MV-4-11 (cell line): ENCODE measurements around the gene ATP1A3.

Experiments used
- DNase-seq: peaks from one replicate; lab custom pipeline; 2025; lab: John Stamatoyannopoulos, UW

The ATP1A3 gene

GRCh38 chr19:41928754-41929535, 65.1 kb downstream of the ATP1A3 start:
- DNase-seq, result peak; percentile 74

DNA sequence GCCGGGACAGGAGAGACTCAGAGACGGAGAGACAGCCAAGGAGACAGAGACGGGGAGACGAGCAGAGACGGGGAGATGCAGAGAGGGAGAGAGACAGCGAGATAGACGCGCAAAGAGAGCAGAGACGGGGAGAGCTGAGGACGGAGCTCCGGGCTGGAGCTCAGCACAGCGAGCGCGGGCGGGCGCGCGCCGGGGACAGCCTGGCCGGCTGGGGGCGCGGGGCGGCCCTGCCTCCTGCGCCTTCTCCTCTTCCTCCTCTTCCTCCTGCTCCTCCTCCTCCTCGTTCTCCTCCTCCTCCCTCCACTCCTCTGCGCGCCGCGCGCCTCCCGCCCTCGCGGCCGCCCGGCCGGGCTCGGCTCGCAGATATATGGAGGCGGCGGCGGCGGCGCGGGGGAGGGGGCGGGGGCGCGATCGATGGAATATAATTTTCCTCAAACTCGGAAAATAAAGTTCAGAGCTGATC, 65.8 kb downstream of the ATP1A3 start, which contains the start of gene ERFL:
Gene ERFL, minus strand, starts transcription at position 229 of the 463 bp plus-strand sequence. CDS start 15,530 bp downstream, outside the sequence.
- peak; percentile 44 for DNase-seq

DNA sequence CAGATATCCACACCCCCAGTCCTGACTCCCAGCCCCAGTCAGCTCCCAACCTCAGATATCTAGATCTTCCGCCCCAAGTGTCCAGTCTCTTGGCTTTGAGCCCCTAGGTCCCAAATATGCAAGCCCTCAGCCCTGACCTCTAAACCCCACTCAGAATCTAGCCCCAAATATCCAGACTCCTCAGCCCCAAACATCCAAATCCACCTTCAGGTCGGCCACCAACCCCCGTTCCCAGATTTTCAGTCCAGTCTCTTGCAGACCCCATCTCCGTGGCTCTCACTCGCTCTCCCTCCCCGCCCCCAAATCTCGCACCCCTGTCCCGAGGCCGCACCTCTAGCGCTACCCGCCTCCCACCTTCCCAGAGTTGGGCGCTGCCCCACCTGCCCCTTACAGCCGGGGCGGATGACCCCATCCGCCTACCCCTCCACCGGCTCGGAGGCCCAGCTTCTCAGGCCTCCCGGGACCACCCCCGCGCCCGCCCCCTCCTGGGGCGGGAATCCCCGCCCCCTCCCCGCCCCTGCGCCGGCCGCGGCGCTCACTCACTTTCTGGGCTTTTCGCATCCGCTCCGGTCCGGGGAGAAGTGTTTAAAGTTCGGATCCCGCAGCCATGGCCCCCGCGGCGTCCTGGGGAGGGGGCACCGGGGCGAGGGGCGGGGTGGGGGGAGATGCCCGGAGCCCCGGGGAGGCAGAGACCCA, 66.4 kb downstream of the ATP1A3 start:
- DNase-seq, result no peak

DNA sequence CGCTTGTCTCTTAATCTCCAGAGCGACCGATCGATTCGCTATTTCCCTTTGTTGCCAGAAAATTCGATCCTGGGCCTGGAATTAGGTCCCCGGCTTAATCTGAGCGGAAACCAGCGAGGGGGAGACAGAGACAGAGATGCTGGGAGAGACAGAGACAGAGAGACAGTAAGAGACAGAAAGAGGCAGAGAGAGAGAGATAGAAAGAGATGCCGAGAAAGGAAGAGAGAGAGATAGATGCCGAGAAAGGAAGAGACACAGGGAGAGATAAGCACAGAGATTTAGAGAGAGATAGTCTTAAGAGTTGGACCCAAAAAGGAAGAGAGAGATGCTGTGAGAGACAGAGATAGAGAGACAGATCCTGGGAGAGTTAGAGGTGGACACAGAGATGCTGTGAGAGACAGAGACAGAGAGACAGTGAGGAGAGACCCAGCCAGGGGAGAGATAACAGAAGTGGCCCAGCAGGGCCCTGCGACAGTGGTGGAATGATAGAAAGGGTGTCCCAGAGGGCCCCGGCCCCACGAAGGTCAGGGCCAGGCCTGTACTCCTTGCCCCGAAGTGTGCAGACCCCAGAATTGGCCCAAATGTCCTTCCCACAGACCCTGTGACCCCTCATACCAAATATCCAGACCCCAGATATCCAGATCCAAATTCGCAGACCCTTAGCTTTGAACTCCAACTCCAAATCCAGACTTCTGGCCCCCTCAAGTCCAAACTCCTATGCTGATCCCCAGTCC, 67.1 kb downstream of the ATP1A3 start:
- DNase-seq, result no peak

- DNase-seq, result no peak
These were observed 67.8 kb downstream of the ATP1A3 start for GRCh38 chr19:41926028-41926762.

- DNase-seq, result no peak
These were observed 68.6 kb downstream of the ATP1A3 start for GRCh38 chr19:41925208-41926003.

- DNase-seq, result no peak
These were observed 69.6 kb downstream of the ATP1A3 start for GRCh38 chr19:41924151-41925145.

- DNase-seq, result no peak
These were observed 70.8 kb downstream of the ATP1A3 start for GRCh38 chr19:41923045-41923788.

DNA sequence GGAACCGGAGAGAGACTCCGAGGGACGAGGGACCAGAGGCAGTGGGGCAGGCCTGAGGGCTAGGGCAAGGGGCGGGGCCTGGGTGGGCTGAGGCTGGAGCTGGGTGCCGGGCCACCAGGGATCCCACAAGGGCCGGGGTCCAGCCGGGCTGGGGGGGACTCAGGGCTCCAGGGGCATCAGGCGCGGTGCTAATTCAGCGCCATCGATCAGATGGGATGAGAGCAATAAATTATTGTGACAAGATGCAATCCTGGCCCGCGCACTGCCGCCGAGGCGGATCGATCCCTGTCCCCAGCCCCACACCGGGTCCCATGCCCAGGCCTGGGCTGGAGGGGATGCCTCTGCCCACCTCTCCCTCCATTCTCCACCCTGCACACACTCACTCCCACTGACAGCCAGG, 71.4 kb downstream of the ATP1A3 start:
- no peak for DNase-seq

- no peak for DNase-seq
These were observed 72.2 kb downstream of the ATP1A3 start for GRCh38 chr19:41921577-41922576.

DNA sequence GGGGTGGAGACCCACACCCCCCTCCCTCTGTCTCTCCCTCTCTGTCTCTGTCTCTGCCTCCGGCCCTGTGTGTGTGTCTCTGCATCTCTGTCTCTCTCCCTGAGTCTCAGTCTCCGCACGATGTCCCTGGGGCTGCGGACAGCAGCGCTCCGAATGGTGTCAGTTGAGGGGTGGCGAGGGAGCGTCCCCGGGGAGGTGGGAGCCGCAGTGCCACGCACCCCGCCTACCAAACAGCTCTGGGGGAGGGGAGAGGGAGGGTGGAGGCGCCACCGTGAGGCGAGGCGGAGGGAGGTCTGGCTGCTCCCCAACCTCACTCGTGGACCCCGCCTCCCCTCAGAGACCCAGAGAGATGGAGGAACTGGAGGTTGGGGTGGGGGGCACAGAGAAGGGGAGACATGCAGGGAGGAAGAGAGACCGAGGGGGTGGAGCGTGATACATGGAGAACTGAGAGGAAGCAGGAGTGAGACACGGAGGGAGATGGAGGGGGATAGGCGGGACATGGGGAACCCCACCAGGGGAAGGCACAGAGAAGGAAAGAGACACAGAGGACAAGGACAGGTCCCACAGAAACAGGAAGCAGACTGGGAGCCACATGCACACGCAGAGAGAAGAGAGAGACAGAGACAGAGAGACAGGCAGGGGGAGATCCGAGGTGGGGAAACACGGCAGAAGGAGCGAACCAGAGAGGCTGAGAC, 73.0 kb downstream of the ATP1A3 start:
- peak; percentile 15 for DNase-seq

DNA sequence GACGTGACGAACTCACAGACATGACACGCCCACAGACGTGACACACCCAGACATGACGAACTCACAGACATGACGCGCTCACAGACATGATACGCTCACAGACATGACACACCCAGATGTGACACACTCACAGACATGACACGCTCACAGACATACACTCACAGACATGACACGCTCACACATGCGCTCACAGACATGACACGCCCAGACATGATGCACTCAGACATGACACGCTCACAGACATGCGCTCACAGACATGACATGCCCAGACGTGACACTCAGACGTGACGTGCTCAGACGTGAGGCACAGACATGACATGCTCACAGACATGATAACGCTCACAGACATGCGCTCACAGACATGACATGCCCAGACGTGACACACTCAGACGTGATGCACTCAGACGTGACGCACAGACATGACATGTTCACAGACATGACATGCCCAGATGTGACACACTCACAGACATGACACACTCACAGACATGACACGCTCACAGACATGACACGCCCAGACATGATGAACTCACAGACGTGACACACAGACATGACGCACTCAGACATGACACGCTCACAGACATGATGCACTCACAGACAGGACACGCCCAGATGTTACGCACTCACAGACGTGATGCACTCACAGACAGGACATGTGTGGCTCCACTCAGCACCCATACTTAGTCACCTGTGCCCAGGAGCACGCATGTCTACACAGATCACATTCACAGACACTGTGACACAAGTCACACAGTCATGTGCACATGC, 73.9 kb downstream of the ATP1A3 start:
- DNase-seq, result no peak

DNA sequence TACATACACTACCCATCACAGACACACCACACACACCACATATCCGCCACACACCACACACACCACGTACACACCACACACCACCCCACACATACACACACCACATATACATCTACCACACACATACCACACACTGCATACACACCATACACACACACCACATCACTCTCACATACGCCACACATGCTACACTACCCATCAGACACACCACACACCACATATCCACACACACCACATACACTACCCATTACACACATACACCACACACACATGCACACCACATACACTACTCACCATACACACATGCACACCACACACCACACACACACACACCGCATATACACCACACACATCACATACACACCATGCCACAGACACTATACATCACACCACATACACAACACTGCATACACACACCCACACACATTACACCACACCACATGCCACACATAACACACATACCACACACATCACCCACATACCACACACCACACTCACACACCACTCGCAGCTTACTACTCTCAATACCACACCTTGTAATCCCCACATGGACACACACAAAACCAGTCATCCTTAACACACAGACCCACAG, 75.3 kb downstream of the ATP1A3 start:
- no peak for DNase-seq

DNA sequence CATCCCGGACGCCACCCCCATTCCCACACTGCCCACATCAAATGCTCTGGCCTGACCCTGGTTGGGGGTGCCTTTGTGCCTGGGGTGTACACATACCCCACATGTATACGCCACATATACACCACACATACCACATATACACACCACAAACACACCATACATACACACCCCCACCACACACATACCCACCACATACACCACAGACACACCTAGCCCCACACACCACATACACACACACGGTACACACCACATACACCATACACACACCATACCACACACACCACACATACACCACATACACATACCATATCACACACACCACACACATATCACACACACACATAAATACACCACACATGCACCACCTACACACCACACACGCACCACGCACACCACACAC, 75.9 kb downstream of the ATP1A3 start:
- DNase-seq, result no peak

- DNase-seq, result no peak
These were observed 76.4 kb downstream of the ATP1A3 start for GRCh38 chr19:41917676-41918075.
